IPS-15b (cell line): ENCODE results near the gene ZNF407.

Source experiments
- H3K27me3 ChIP-seq: one replicate; pipeline ENCODE4 v1.6.1; 2013; ENCODE audit warnings: low read length; ENCODE audit not compliant: control insufficient read depth, insufficient read depth
- H3K36me3 ChIP-seq: one replicate; pipeline ENCODE4 v1.6.1; 2013; ENCODE audit warnings: low read length; ENCODE audit not compliant: control insufficient read depth, insufficient read depth
- H3K4me1 ChIP-seq: one replicate; pipeline ENCODE4 v1.6.1; 2013; ENCODE audit warnings: mild to moderate bottlenecking, low read length; ENCODE audit not compliant: control insufficient read depth, insufficient read depth
- H3K4me3 ChIP-seq: one replicate; pipeline ENCODE4 v1.5.1; 2013; ENCODE audit warnings: low read depth, low read length
- H3K9ac ChIP-seq: one replicate; pipeline ENCODE4 v1.6.1; 2013; ENCODE audit warnings: low read depth, mild to moderate bottlenecking, low read length
- H3K9me3 ChIP-seq: one replicate; pipeline ENCODE4 v1.6.1; 2013; ENCODE audit warnings: mild to moderate bottlenecking, low read length; ENCODE audit not compliant: control insufficient read depth, insufficient read depth

The ZNF407 gene

DNA sequence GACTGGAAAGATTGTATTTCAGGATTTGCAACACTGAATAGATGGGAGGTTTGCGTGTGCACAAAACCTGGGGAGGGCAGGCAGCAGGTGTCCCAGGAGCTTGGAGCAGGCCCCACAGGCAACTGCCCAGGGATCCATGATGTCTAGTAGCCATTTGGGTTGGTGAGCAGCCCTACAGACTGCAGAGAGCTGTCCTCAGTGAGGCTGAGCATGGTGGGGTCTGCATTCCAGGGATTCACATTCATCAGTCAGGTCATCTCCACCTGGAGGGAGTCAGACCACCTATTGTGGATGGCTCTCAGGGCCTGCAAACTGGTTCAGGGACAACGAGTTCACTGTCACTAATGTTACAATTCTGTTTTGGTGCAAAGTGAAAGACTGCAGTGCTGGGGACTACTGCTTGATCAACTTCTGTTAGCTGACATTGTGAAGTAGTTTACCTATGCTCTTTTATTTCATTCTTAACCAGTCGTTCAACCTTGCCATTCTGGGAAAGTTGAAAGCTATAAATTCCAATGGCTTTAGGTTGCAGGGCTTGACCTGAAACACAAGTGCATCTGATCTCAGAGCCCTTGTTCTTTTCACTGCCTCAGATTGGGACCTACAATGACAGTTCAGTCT lies 222.6 kb downstream of the ZNF407 start:
- no peaks in the 10 kb centered on the region for H3K36me3 ChIP-seq
- no peaks in the 10 kb centered on the region for H3K9me3 ChIP-seq
- no peaks in the 10 kb centered on the region for H3K27me3 ChIP-seq
- peaks cover 7% of the 10 kb centered on the region for H3K4me1 ChIP-seq
- H3K9ac ChIP-seq, result no peak overlapping the region
- no peak overlapping the region for H3K4me3 ChIP-seq

DNA sequence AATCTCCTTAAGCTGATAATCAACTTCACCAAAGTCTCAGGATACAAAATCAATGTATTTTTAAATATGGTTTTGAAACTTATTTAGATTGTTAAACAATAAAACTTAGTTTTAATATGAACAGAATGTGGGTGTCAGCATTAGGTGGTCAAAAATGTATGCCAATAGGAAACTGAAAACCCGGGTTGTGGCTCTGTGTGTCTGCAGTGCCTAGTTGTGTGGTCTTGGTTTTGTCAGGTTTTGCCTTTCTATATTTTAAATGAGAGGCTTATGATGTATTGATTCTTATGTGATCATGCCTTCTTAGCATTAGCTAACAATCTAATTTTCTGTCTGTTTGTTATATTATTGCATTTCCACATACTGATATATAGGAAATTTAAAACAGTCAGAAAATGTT lies 227.8 kb downstream of the ZNF407 start:
- no peaks in the 10 kb centered on the region for H3K9me3 ChIP-seq
- peaks cover under 1% of the 10 kb centered on the region for H3K4me1 ChIP-seq
- H3K27me3 ChIP-seq, result no peaks in the 10 kb centered on the region
- no peak overlapping the region for H3K4me3 ChIP-seq
- H3K36me3 ChIP-seq, result no peaks in the 10 kb centered on the region
- no peak overlapping the region for H3K9ac ChIP-seq

DNA sequence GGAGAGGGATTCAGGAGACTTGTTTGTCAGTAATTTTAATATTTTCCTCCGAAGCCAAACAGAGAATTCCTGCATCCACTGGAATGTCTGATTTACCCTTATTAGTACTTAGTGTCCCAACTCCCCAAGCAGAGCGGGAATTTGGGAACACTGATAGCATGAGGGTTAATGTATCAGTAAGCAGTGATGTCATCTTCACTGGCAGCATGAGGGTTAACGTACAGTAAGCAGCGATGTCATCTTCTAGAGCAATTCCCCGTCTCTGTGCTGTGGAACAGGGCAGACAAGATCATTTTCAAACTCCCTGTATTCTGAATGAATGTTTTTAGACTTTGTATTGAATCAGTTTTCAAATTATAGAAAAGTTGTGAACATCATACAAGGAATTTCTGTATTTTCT lies 228.9 kb downstream of the ZNF407 start:
- Histone ChIP-seq H3K9me3 (no peaks in the 10 kb centered on the region), H3K4me1 (no peaks in the 10 kb centered on the region), H3K36me3 (no peaks in the 10 kb centered on the region), H3K27me3 (no peaks in the 10 kb centered on the region), H3K9ac (no peak overlapping the region), H3K4me3 (no peak overlapping the region)

DNA sequence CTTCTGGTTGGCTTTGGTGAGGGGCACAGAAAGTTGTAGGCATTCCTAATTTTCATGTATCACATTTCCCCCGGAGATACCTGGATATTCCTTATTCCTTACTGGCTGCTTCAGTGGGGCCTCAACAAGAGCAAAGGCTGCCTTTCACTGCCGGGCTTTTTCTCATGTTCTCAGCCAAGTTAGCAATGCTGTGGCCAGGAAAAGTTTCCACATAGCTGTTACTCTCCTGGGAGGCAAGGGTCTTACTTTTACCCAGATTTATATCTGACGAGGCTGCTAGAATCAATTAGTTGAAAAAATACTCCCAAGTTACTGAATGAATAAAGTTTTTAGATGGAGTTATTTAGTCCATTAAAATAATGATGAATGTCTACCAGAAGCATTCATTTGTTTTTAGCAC lies 230.5 kb downstream of the ZNF407 start:
- no peaks in the 10 kb centered on the region for H3K9me3 ChIP-seq
- H3K4me1 ChIP-seq, result no peaks in the 10 kb centered on the region
- H3K4me3 ChIP-seq, result no peak overlapping the region
- no peak overlapping the region for H3K9ac ChIP-seq
- H3K27me3 ChIP-seq, result no peaks in the 10 kb centered on the region
- H3K36me3 ChIP-seq, result no peaks in the 10 kb centered on the region

DNA sequence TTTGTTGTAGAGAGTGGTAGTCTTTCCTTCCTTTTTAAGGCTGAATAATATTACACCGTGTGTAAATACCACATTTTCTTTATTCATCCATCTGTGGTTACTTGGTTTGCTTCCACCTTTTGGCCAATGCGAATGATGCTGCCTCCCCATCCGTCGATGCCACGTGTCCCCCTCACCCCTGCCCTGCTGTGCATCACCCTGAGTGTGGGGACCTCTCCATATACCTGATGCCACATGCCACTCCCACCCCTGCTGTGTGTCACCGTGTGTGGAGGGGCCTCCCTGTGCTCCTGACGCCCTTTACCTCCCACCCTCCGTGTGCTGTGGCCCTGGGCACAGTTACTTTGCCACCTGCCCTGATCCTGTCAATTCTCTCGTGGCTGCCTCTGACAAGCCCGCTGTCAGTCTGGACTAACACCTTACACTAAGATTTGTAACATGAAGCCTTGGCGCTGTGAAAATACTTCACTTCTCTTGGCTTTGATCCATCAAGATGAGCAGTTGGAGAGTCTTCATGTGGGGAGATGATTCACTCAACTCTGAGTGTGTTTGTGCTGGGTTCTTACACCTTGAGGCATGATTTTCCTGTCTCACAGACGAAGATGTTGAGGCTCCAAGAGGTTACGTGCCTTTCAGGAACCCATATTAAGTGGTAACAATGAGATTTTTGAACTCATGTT lies 234.0 kb downstream of the ZNF407 start:
- no peaks in the 10 kb centered on the region for H3K36me3 ChIP-seq
- no peak overlapping the region for H3K4me3 ChIP-seq
- H3K9ac ChIP-seq, result no peak overlapping the region
- no peaks in the 10 kb centered on the region for H3K9me3 ChIP-seq
- H3K27me3 ChIP-seq, result no peaks in the 10 kb centered on the region
- no peaks in the 10 kb centered on the region for H3K4me1 ChIP-seq

DNA sequence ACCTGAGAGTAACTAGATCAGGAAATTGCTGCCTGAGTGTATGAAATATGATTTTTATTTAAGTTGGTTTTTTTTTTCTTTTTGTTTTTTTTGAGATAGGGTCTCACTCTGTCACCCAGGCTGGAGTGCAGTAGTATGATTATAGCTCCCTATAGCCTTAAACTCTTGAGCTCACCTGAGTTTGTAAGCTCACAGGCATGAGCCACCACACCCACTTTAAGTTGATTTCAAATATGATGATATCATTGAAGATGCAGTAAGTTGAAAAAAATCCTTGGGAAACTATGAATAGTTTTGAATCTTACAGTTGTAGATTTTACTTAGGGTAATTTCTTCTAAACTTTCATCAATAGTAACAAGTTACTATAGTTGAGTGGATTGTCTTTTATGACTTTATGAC lies 234.7 kb downstream of the ZNF407 start:
- Histone ChIP-seq H3K36me3 (no peaks in the 10 kb centered on the region), H3K4me1 (no peaks in the 10 kb centered on the region), H3K27me3 (no peaks in the 10 kb centered on the region), H3K9ac (no peak overlapping the region), H3K9me3 (no peaks in the 10 kb centered on the region), H3K4me3 (no peak overlapping the region)

DNA sequence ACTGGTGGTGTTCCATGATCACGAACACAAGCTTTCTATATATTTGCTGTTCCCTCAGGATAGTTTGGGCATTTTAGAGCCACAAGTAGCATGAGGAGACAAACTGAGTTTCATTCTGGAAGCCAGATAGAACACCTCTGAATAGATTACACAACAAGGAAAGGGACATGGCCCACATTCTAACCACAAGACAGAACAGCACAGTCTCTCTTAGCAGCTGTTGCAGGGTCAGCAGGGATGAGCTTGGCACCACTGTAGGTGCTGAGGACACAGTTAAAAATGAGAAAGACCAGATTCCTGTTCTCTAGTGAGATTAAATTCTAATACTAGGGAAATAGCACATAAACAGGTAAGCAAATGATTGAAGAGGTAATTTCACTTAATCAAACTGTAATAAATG lies 235.3 kb downstream of the ZNF407 start:
- Histone ChIP-seq H3K4me3 (no peak overlapping the region), H3K9ac (no peak overlapping the region), H3K36me3 (no peaks in the 10 kb centered on the region), H3K27me3 (no peaks in the 10 kb centered on the region), H3K9me3 (no peaks in the 10 kb centered on the region), H3K4me1 (no peaks in the 10 kb centered on the region)

DNA sequence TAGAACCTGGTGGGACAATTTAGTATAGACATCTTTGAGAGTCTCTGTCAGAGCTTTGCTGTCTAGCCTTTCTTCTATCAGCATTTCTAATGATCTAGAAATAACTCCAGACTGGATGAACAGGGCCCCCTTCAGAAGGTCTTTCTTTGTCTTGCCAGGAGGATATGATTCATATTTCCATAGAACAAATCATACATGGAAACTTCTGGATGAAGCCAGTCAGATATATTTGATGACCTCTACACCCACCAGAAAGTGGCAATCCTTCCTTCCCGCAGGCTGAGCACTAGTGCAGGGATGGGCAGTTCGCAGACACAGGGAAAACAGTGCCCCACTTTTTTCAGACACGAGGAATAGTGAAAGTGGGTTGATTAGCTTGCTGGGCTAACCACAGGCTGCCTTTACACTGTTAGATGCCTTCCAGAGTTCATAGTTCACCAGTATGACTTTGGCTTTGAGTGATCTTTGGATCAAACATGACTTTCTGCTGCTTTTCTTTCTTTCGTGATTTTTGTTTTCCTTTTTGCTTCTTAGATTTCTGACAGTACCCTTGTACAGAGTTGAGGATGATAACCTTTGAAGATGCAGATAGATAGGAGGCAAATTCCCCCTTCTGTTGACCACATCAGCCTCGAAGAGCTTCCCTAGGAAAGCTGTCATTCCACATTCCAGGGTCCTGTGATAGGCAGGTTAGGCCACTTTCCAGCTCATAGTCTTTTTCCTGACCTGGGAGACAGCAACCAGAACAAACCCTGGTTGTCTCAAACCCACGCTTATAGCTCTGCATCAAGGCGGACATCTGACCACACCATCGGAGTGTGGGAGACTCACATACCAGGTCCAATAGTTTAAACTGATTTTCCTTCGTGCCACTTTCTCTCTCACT lies 237.0 kb downstream of the ZNF407 start:
- no peaks in the 10 kb centered on the region for H3K9me3 ChIP-seq
- no peaks in the 10 kb centered on the region for H3K4me1 ChIP-seq
- H3K9ac ChIP-seq, result no peak overlapping the region
- H3K36me3 ChIP-seq, result no peaks in the 10 kb centered on the region
- H3K4me3 ChIP-seq, result no peak overlapping the region
- no peaks in the 10 kb centered on the region for H3K27me3 ChIP-seq

DNA sequence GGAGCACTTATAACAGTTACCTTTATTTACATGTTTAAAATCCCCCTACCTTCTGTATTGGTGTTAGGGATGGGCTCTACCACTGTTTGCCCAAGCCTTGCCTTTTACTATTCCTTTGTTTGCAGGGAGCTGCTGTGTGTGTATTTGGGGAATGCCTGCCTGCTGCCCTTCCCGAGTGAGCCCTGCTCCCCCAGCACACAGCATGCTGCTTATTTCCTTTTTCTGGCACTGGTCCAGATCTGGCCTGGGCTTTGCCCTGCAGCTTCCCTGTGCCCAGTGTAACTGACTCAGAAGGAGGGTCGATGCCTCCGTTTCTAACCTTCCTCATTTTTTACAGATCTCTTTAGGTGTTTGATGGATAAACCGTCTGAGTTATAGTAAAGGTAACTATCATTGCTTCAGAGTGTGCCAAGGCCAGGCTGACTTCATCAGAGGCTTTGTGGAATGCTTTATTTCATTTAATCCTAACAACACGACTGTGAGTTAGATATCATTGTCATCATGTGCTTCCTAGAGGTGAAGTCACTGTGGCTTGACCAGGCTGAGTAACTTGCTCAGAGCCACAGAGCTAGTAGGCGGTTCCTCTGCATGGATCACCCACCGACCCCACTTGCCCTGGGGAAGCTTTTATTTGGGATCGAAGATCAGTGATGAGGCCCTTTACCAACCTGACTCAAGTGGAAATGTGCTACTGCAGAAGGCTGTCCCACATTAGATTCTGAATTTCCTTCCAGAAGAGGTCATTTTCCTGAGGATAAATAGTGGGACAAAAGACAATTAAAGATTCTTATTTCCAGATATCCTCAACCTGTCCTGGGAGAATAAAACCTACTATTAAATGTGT lies 238.8 kb downstream of the ZNF407 start:
- Histone ChIP-seq H3K4me3 (no peak overlapping the region), H3K27me3 (no peaks in the 10 kb centered on the region), H3K9ac (peak overlapping the region; percentile 8), H3K4me1 (no peaks in the 10 kb centered on the region), H3K9me3 (no peaks in the 10 kb centered on the region), H3K36me3 (no peaks in the 10 kb centered on the region)

DNA sequence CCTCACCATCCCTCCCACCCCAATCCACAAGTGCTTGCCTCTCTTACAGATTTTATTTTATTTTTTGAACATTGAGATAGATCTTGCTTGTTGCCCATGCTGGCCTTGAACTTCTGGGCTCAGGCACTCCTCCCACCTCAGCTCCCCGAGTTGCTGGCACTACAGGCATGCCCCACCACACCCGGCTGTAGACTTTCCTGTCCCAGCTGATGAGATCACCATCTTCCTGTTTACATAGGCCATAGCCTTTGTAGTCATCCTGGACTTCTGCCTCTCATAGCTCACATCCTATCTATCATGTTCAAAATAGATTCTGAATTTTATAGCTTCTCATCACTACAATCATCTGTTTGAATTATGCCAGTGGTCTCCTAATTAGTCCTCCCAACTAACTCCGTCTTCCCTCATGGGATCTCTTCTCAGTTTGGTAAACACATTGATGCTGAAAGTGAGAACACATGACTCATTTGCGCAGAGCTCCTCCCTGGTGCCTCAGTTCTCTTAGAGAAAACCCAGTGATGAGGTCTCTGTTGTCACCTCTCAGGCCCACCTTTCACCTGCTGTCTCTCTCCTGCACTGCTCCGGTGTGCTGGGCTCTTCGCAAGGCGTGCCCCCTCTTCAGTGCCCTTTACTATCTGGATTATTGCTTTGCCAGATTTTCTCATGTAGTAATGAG lies 243.0 kb downstream of the ZNF407 start:
- no peak overlapping the region for H3K9ac ChIP-seq
- no peaks in the 10 kb centered on the region for H3K36me3 ChIP-seq
- H3K9me3 ChIP-seq, result no peaks in the 10 kb centered on the region

DNA sequence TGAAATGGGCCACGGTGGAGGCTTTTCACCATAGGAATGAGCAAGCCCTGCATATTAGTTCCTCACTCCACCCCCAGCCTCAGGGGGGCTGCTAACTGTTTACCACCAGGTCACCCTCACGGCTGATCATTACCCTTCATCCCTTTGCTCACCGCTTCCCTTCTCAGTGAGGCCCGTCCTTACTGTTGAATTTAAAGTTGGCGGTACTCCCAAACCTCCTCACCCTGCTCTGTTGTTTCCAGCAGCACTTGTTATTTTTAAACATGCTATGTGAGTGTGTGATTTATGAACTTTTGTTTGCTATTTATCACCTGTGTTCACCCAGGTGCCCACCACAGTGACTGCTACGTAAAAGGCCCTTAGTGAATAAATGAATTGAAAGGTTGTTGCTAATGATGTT lies 243.6 kb downstream of the ZNF407 start:
- H3K4me1 ChIP-seq, result no peaks in the 10 kb centered on the region
- no peak overlapping the region for H3K4me3 ChIP-seq
- H3K9me3 ChIP-seq, result no peaks in the 10 kb centered on the region
- no peak overlapping the region for H3K9ac ChIP-seq
- H3K27me3 ChIP-seq, result no peaks in the 10 kb centered on the region
- no peaks in the 10 kb centered on the region for H3K36me3 ChIP-seq

More for the DNA sequence above, 243.0 kb downstream of the ZNF407 start:
- no peak overlapping the region for H3K4me3 ChIP-seq
- H3K4me1 ChIP-seq, result no peaks in the 10 kb centered on the region
- no peaks in the 10 kb centered on the region for H3K27me3 ChIP-seq
